Fibroblast of lung (primary cell): ENCODE measurements around the gene SLC25A10. TPM values are rescaled to one million over a fixed set of nuclear protein-coding genes. Genes with fewer than 3 reads are reported as not detected.

Experiments
- DNase-seq, 2 donors: peaks; one replicate each; pipeline versions ENCODE4 v3.0.0 to v3.0.0-alpha.2; 2010; ENCODE audit warnings: low read depth in 2 of 2
- H2AFZ ChIP-seq: 2 replicates; pipeline ENCODE4 v1.5.1; 2012; ENCODE audit warnings: low read length, control low read depth, inconsistent platforms
- H3K27ac ChIP-seq: 2 replicates; pipeline ENCODE4 v1.5.1; 2011; ENCODE audit warnings: low read length, control low read depth; ENCODE audit not compliant: insufficient read depth
- H3K27me3 ChIP-seq: 2 replicates; pipeline ENCODE4 v1.5.1; 2011; ENCODE audit warnings: mild to moderate bottlenecking, low read length; ENCODE audit not compliant: control insufficient read depth, insufficient read depth
- H3K36me3 ChIP-seq: 2 replicates; pipeline ENCODE4 v1.5.1; 2011; ENCODE audit warnings: low read length; ENCODE audit not compliant: control insufficient read depth, insufficient read depth
- H3K4me1 ChIP-seq: 2 replicates; pipeline ENCODE4 v1.5.1; 2011; ENCODE audit warnings: low read length; ENCODE audit not compliant: control insufficient read depth, insufficient read depth; ENCODE audit errors: extremely low read depth
- H3K4me2 ChIP-seq: 2 replicates; pipeline ENCODE4 v1.5.1; 2011; ENCODE audit warnings: low read length, control low read depth; ENCODE audit not compliant: insufficient read depth; ENCODE audit errors: extremely low read depth
- H3K4me3 ChIP-seq, 4 experiments: fragments of 200-600 bp in 1 of 4; sonication (generic) in 1 of 4; replicated peaks in 1 of 4; 2 replicates each; pipeline ENCODE4 v1.5.1; 2011 to 2016; ENCODE audit warnings: low read length in 4 of 4, low read depth in 3 of 4, mild to moderate bottlenecking in 3 of 4, control low read depth in 2 of 4, inconsistent platforms in 1 of 4, mixed read lengths in 1 of 4; ENCODE audit not compliant: insufficient read depth in 1 of 4; ENCODE audit errors: control extremely low read depth in 1 of 4
- H3K79me2 ChIP-seq: 2 replicates; pipeline ENCODE4 v1.5.1; 2012; ENCODE audit warnings: mild to moderate bottlenecking, low read length, inconsistent platforms; ENCODE audit not compliant: control insufficient read depth, insufficient read depth
- H3K9ac ChIP-seq: 2 replicates; pipeline ENCODE4 v1.5.1; 2011; ENCODE audit warnings: mild to moderate bottlenecking, low read length, control low read depth; ENCODE audit not compliant: insufficient read depth
- H3K9me3 ChIP-seq: 2 replicates; pipeline ENCODE4 v1.5.1; 2012; ENCODE audit warnings: low read depth, low read length; ENCODE audit not compliant: control insufficient read depth, insufficient read depth
- H4K20me1 ChIP-seq: 2 replicates; pipeline ENCODE4 v1.5.1; 2011; ENCODE audit warnings: low read length; ENCODE audit not compliant: control insufficient read depth, insufficient read depth; ENCODE audit errors: extremely low read depth
- CTCF ChIP-seq, 2 donors: IDR thresholded peaks in 1 of 2; conservative IDR thresholded peaks in 1 of 2; 1 replicate in 1 of 2; 2 replicates in 1 of 2; pipeline ENCODE4 v1.5.1; 2011 to 2012; ENCODE audit warnings: low read length in 2 of 2, control low read depth in 1 of 2, inconsistent platforms in 1 of 2, low read depth in 1 of 2, mild to moderate bottlenecking in 1 of 2
- EZH2 ChIP-seq: IDR thresholded peaks from 2 replicates; pipeline ENCODE4 v1.5.1; 2012; ENCODE audit warnings: low read length, control low read depth, mild to moderate bottlenecking; ENCODE audit errors: missing control alignments
- polyA plus RNA-seq, 2 donors: library from polyadenylated mRNA; depleted of rRNA in 1 of 2; stranded (reverse) in 1 of 2; unstranded in 1 of 2; fragments of >200 nt; gene quantifications; 2 replicates each; pipeline ENCODE4 v1.2.1, GENCODE V29; 2011 to 2012; ENCODE audit warnings: missing spikeins in 1 of 2
- total RNA-seq: library from RNA; depleted of rRNA; stranded (reverse); fragments of >200 nt; gene quantifications from 2 replicates; pipeline ENCODE4 v1.2.1, GENCODE V29; 2014

SLC25A10 gene
- total and polyA plus RNA-seq, 2 donors (not counting 1 experiment from before 2014, with no cell fraction given), result 3.7 to 5.8 TPM

- H2AFZ ChIP-seq, result no peak overlapping the region
- TF ChIP-seq EZH2 (no peak), CTCF (conservative IDR thresholded peaks at IDR 0.05 in 1 of 2, IDR thresholded peaks at IDR 0.05 in 1 of 2; ENCODE audit: low read depth in 1 of 2, low read length in 2 of 2) (no peak)
- H3K4me2 ChIP-seq, result no peak overlapping the region
- no peaks in the 10 kb centered on the region for H3K27me3 ChIP-seq
- no peak overlapping the region for H3K27ac ChIP-seq
- peaks cover 3% of the 10 kb centered on the region for H3K36me3 ChIP-seq
- no peaks in the 10 kb centered on the region for H3K9me3 ChIP-seq
- H4K20me1 ChIP-seq, result no peaks in the 10 kb centered on the region
- H3K79me2 ChIP-seq, result no peaks in the 10 kb centered on the region
- DNase-seq, result peak in 1 of 2 donors; percentile 50
- H3K4me1 ChIP-seq, result peaks cover 8% of the 10 kb centered on the region
- no peak overlapping the region for H3K4me3 ChIP-seq
- H3K9ac ChIP-seq, result no peak overlapping the region
These were observed 10.4 kb downstream of the SLC25A10 start for GRCh38 chr17:81722184-81723120.

- DNase-seq, result no peak
- H3K36me3 ChIP-seq, result peaks cover 3% of the 10 kb centered on the region
- H3K79me2 ChIP-seq, result no peaks in the 10 kb centered on the region
- H3K4me3 ChIP-seq, result no peak overlapping the region
- no peak overlapping the region for H3K9ac ChIP-seq
- no peak overlapping the region for H3K27ac ChIP-seq
- no peaks in the 10 kb centered on the region for H4K20me1 ChIP-seq
- H3K9me3 ChIP-seq, result no peaks in the 10 kb centered on the region
- H3K27me3 ChIP-seq, result no peaks in the 10 kb centered on the region
- H3K4me1 ChIP-seq, result peaks cover 8% of the 10 kb centered on the region
- H3K4me2 ChIP-seq, result no peak overlapping the region
- H2AFZ ChIP-seq, result no peak overlapping the region
- TF ChIP-seq CTCF (conservative IDR thresholded peaks at IDR 0.05 in 1 of 2, IDR thresholded peaks at IDR 0.05 in 1 of 2; ENCODE audit: low read depth in 1 of 2, low read length in 2 of 2) (no peak), EZH2 (no peak)
These were observed 11.6 kb downstream of the SLC25A10 start for GRCh38 chr17:81723651-81724209.

- H4K20me1 ChIP-seq, result no peaks in the 10 kb centered on the region
- H3K79me2 ChIP-seq, result no peaks in the 10 kb centered on the region
- DNase-seq, result no peak
- no peak overlapping the region for H2AFZ ChIP-seq
- H3K27ac ChIP-seq, result no peak overlapping the region
- H3K4me1 ChIP-seq, result peaks cover 8% of the 10 kb centered on the region
- H3K9ac ChIP-seq, result no peak overlapping the region
- H3K4me3 ChIP-seq, result no peak overlapping the region
- TF ChIP-seq CTCF (conservative IDR thresholded peaks at IDR 0.05 in 1 of 2, IDR thresholded peaks at IDR 0.05 in 1 of 2; ENCODE audit: low read depth in 1 of 2, low read length in 2 of 2), result no peak
- TF ChIP-seq EZH2, result no peak
- no peak overlapping the region for H3K4me2 ChIP-seq
- H3K27me3 ChIP-seq, result no peaks in the 10 kb centered on the region
- no peaks in the 10 kb centered on the region for H3K36me3 ChIP-seq
- H3K9me3 ChIP-seq, result no peaks in the 10 kb centered on the region
These were observed 13.4 kb downstream of the SLC25A10 start for GRCh38 chr17:81725439-81725838.
